ENCODE measurements around the gene PDE6C.

The PDE6C gene

DNA sequence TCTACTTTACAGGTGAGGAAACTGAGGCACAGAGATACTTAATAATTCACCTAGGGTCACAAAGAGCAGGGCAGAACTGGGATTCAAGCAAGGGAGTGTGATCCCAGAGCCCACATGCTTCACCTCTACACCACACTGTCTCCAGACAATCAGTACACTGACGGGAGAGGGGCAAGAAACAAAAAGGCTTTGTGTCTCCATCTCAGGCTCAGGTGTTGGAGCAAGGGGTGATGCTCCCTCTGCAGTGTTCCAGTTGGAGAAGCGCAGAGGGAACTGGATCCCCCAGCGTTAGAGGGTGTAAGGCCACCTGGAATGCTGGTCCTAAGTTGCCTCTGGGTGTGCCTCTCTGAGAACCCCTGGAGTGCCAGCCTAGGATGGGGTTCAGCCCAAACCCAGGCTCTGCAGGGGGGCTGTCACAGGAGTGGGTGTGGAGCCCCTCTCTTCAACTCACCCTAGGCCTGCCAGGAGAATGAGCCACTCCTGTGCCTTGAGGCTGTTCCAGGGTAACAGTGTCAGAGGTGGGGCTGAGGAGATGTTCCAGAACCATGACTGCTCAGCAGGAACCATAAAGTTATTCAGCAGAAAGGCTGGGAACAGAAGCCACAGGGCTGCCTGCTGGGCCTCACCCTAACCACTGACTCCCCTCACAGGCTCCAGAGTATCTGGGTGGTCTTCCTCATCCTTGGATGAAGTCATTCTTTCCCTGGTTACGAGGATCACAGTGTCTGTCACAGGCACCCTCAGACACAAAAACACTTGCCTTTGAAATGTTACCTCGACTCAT is 16.8 kb upstream of the PDE6C start:
- no peak for DNase-seq

- no peak for DNase-seq
Observed at GRCh38 chr10:93596539-93596938, 15.8 kb upstream of the PDE6C start.

- DNase-seq: no peak
Observed at GRCh38 chr10:93597075-93597599, 15.2 kb upstream of the PDE6C start.

GRCh38 chr10:93598157-93598556 is 14.2 kb upstream of the PDE6C start:
- no peak for DNase-seq

DNA sequence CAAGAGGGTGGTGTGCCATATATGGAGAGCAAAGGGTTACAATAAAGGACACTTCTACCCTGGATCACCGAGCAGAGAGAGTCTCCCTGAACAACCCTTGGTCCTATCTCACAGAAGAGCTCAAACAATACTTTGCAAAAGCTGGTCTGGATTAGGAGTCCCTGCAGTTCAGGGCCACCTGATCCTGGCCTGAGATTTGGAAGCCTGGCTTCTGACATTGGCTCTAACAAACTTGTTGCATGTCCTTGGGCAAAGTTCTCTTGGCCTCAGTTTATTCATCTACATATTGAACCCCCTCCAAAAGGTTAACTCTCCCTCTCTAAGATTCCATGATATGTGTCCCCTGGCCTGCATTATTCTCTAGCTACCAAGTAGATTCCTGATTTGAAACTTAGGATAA is 13.0 kb upstream of the PDE6C start:
- DNase-seq: no peak

DNA sequence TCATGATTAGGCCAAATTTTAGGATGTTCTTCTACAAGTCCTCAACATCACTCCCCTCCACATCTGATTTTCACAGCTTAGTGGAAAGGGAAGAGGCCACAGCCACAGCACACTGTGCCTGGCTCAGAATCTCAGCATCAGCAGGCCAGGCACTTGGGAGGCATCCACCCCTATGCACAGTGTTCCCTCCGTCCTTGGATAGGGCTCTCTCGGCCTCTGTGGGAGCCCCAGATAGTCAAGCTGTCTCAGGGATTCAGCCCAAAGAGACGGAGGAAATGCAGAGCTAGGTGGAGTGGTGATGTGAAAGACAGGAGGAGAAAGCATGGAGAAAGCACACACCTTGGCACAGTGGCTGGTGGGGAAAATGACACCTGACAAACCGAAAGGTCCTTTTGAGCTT is 12.6 kb upstream of the PDE6C start:
- no peak for DNase-seq

DNA sequence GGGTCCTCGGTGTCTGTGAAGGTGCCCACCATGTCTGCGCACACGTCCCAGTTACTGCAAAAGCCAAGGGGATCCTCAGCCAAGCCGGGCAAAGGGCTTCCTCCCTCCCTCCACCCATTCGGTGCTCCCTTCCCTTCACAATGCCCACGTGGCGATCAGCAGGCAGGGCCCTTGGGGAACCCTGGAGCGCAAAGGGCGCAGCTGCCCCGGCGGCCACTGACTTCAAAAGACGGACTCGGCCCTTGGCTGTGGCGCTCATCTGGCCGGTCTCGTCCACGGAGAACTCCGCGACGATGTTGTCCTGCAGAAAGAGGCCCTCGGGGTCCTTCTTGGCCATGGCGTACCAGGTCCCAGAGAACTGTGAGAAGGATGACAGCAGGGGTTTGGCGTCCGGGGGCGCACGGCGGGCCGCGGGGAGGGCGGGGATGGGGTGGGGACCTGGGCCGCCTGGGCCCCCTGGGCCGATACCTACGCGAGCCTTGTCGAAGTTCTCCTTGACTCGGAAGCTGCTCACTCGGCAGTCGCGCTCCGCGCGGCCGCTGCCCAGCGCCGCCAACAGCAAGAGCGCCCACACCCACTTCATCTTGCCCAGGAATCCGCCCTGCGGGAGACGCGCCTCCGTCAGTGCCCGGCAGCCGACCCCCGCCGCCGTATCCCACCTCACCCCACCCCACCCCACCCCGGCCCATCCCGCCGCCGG is 11.7 kb upstream of the PDE6C start:
- no peak for DNase-seq

DNA sequence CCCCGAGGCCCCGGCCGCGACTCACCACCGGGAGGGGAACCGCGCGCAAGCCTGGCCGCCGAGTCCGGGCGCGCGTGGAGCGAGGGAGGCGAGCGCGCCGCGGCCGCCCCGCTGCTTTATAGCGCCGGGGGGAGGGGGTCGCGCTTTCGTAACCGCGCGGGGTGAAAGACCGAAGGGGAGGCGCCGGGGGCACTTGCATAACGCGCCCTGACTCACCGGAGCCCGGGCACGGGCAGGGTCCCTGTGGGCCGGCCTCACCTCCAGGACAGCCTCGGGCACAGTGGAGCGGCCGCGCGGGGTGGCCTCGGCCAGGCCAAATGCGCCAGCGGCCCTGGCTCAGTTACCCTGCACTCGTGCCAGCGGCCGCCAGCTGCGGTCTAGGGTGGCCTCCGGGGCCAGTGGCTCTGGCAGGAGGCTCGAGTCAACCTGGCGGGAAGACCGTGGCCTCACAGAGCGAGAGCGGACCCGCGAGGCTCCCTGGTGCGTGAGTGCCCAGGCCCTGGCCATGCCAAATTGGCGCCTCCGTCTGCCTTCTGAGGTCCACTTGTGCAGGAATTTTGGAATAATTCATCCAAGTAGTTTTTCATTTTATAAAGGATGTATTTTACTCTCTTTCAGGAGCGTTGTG is 11.1 kb upstream of the PDE6C start, which contains the start of gene RBP4:
TSS of gene RBP4 (minus strand) at position 90 of the 628 bp plus-strand sequence. CDS start 207 bp downstream, outside the sequence.
- DNase-seq: no peak

GRCh38 chr10:93601774-93602162 is 10.6 kb upstream of the PDE6C start:
- no peak for DNase-seq

- DNase-seq: no peak
Observed at GRCh38 chr10:93603023-93603422, 9.3 kb upstream of the PDE6C start.

DNA sequence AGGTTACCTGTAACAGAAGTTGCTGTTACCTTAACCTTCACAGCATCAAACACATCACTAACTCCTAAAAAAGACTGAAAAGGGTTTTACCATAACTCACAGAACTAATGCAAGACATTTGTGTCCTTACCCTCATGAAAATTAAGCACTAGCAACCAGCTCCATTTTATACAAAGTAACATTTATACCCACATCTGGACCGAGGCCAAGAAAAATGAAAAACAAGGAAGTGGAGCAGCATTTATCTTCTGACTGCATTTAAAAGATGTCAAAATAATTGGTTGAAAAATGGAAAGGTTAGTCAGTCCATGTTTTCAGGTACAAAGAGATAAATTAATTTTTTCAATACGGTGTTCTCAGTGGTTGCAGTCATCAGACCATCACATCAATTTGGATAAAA is 8.2 kb upstream of the PDE6C start:
- DNase-seq: no peak

- no peak for DNase-seq
Observed at GRCh38 chr10:93608421-93608820, 3.9 kb upstream of the PDE6C start.

DNA sequence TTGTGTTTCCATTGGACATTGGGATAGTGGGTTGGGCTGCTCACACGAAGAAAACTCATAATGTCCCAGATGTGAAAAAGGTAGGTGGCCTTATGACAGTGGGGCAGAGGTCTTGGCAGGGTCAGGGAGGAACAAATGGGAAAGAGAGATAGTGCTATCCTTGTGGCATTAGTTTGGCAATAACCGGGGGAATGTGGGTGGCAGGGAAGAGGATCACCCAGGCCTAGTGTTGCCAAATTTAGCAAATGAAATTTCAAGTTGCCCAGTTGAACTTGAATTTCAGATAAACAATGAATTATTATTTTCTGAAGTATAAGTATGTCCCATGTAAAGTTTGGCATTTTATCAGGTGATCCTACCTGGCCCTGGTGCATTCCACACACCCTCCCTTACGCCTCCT is 789 bp downstream of the PDE6C start:
- no peak for DNase-seq

GRCh38 chr10:93614101-93614825 is 1.9 kb downstream of the PDE6C start:
- no peak for DNase-seq

- DNase-seq: no peak
Observed at GRCh38 chr10:93615576-93616235, 3.4 kb downstream of the PDE6C start.

DNA sequence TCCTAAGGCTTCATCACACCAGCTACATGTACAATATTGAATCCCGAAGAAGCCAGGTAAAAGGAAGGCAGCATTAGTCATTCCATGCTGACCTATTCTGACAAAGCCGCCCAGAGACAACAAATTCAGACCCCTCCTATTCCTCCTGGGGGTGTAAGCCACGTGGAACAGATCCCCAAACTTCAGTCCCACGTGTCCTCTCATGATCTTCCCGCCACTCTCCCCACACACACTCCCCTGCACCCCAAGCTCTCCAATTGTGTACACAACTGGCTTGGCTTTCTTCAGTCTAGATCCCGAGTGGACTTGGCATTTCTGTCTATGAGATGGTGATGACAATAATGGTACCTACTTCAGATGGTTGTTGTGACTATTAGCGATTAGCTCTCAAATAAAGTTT is 8.6 kb downstream of the PDE6C start:
- no peak for DNase-seq

DNA sequence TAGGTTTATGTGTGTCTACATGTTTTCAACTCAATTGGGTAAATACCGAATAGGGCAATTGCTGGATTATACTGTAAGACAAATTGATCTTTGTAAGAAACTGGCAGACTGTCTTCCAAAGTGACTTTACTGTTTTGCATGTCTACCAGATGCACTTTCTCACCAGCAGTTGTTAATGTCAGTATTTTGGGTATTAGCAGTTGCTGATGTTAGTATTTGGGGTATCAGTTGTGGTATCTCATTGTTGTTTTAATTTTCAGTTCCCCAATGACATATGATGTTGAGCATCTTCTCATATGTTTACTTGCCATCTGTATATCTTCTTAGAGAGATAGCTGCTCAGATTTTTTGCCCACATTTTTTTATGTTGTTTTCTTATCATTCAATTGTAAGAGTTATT is 10.6 kb downstream of the PDE6C start:
- no peak for DNase-seq

- DNase-seq: no peak
Observed at GRCh38 chr10:93628858-93629257, 16.5 kb downstream of the PDE6C start.

- no peak for DNase-seq
Observed at GRCh38 chr10:93629647-93630305, 17.4 kb downstream of the PDE6C start.

DNA sequence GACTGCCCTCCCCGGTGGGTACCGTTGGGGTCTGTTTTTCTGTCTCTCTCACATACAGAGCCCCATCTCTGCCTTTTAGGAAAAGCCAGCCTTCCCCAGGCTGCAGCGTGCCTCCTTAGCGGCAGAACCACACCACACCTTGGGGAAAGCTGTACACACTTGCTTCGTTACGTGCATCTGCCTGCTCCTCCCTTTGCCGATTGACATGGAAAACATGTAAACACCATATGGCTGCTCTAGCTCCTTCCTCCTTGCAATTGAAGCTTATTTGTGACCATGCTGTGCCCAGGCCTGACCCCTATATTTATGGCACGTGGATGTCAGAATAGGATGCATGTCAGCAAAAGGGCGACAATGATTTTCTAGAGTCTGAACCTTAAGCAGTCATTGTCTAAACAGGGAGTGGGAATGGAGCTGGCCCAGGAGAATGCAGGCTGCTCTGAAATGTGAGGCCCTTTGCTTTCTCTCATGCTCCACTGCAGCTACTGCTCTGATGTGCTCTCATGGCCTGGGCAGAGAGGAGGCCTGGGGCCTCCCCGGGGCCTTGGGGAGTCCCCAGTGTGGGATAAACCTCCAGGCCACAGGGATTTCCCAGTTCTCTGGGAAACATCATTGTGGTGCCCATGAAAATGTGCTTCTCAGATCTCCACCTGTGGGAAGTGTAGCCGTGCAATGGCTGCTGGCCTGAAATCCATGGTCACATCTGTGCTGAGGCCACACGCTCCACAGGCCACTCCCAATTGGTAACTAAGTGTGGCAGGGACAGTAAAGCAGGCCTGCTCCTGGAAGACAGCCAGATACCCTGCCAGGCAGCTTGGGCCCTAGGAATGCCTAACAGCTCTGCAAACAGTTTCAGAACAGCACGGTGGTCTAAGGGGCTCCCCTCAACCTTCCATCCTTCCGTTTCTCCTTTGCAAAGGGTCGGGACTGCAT is 18.6 kb downstream of the PDE6C start:
- no peak for DNase-seq

DNA sequence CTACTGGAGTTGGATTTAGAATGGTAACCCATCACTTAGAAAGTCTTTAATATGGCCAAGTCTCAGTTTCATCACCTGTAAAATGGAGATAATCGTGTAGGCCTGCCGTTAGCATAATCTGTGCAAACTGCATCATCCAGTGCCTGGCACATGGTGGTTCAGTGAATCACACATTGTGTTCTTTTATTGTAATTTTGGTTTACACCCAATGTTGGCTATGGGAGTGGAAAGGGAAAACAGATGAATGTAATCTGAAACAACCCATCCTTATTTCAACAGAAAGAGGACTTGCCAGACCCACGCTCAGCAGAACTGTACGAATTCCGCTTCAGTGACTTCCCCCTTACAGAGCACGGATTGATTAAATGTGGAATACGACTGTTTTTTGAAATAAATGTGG is 27.5 kb downstream of the PDE6C start:
- DNase-seq: no peak

Data from activated CD4-positive, alpha-beta T cell treated with anti-CD3 and anti-CD28 coated beads, Interleukin-2, amount 50 U/mL, for 1 hour (primary cell).